Subcutaneous abdominal adipose tissue (tissue), 5 donors: Measurements from ENCODE around the gene FTH1.
A peak's percentile ranks its signal among the peaks of the same experiment; 100 is the strongest.

Experiments used
- H3K27ac ChIP-seq: one replicate; pipeline ENCODE4 v1.7.0; 2013; ENCODE audit warnings: low read depth, mild to moderate bottlenecking, inconsistent platforms, low read length, moderate library complexity
- H3K27me3 ChIP-seq, 5 donors: one replicate each; pipeline ENCODE4 v1.7.0; 2013; ENCODE audit warnings: low read length in 5 of 5, inconsistent platforms in 1 of 5; ENCODE audit not compliant: control insufficient read depth in 5 of 5, insufficient read depth in 4 of 5
- H3K36me3 ChIP-seq, 5 donors: one replicate each; pipeline ENCODE4 v1.7.0; 2013; ENCODE audit warnings: low read length in 5 of 5; ENCODE audit not compliant: control insufficient read depth in 5 of 5, insufficient read depth in 5 of 5
- H3K4me1 ChIP-seq, 5 donors: one replicate each; pipeline ENCODE4 v1.7.0; 2013; ENCODE audit warnings: low read length in 5 of 5, mild to moderate bottlenecking in 3 of 5, moderate library complexity in 1 of 5; ENCODE audit not compliant: control insufficient read depth in 5 of 5, insufficient read depth in 5 of 5
- H3K4me3 ChIP-seq, 5 donors: one replicate each; pipeline ENCODE4 v1.7.0; 2013; ENCODE audit warnings: low read length in 5 of 5, low read depth in 1 of 5
- H3K9ac ChIP-seq, 5 donors: one replicate each; pipeline ENCODE4 v1.7.0; 2013; ENCODE audit warnings: low read length in 5 of 5, mild to moderate bottlenecking in 4 of 5, moderate library complexity in 3 of 5
- H3K9me3 ChIP-seq, 5 donors: one replicate each; pipeline ENCODE4 v1.7.0; 2013; ENCODE audit warnings: low read length in 5 of 5; ENCODE audit not compliant: control insufficient read depth in 5 of 5
- donor health status: healthy.
- donor health status: healthy.
- donor health status: healthy.
- donor health status: healthy.
- donor health status: healthy.

FTH1 gene

DNA sequence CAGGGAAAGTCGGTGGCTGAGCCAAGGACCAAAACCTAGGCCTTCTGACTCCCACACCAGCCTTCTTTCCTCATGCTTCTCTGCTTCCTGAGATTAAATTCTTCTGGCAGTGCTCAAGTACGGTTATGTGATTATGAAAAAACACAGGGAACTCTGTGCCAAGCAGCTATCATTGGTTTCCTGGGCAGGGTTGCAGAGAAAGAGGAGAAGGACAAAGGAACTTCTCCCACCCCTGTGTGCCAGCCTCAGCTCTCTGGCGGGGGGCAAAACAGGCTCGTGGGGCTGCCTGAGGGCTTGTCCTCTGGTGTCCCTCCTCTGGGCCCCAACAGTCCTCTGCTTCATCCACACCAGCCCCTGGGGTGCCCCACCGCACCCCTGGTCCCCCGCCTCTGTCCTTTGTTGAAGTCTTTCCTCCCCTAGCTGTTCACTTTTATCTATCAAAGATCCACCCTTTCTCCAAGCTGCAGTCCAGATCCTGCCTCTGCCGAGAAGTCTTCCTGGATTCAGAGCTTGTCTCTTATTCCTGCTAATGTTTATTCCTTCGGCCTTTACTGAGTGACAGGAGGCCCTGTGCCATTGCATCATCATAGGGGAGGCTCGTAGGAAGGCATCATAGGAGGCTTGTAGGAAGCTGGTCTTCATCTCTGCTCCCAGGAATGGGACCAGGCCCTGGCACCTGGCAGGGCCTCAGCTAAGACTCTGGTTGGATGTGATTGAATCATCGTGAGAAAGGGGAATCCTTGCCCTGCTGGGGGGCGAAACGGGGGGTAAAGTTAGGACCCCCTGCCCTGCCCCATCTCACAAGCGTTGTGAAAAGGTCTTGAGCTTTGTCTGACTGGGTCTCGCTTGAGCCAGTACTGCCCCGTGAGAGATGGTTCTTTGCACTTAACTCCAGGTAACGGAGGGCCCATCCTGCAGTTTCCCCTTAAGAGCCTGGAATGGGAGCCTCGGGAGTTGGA, 11.5 kb upstream of the FTH1 start:
- Histone ChIP-seq H3K9me3 (no peaks in the 10 kb centered on the region), H3K4me3 (no peak overlapping the region), H3K27ac (no peak overlapping the region), H3K27me3 (no peaks in the 10 kb centered on the region), H3K9ac (peak overlapping the region in 2 of 5 donors; percentile 31 to 36), H3K4me1 (peaks cover 2 to 33% (median 16%) of the 10 kb centered on the region in 5 donors), H3K36me3 (no peaks in the 10 kb centered on the region)

DNA sequence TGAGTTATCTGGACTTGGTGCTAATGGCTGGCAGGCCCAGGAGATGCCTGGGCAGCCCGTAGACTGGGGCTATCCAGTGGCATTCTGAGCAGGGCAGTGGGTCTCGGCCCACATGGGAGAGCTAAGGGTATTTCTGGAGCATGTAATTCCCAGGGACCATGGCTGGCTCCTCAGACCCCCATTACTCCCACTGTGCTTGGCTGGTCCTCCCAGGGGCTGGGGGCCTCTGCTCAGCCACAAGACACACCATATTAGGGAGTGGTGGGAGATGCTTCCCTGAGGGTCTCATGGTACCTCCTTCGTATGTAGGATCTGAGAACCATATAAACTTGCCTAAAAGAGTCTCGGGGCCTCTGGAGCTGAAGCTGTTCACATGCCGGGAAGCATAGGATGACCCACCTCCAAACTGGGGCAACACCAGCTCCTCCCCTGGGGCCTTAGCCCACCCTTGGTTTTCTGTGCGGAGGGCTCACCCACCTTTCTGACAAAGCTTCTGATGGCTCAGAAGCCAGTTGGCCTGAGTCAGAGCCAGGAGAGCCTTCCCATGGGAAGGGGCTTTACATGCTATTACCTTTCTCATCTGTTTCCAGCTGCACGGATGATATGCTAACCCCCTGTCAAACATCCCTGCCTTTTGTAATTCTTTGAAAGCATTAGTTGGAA, 9.5 kb upstream of the FTH1 start:
- Histone ChIP-seq H3K9me3 (no peaks in the 10 kb centered on the region), H3K9ac (no peak overlapping the region), H3K4me1 (peaks cover 17 to 48% (median 28%) of the 10 kb centered on the region in 5 donors), H3K27ac (no peak overlapping the region), H3K36me3 (no peaks in the 10 kb centered on the region), H3K27me3 (no peaks in the 10 kb centered on the region), H3K4me3 (no peak overlapping the region)

DNA sequence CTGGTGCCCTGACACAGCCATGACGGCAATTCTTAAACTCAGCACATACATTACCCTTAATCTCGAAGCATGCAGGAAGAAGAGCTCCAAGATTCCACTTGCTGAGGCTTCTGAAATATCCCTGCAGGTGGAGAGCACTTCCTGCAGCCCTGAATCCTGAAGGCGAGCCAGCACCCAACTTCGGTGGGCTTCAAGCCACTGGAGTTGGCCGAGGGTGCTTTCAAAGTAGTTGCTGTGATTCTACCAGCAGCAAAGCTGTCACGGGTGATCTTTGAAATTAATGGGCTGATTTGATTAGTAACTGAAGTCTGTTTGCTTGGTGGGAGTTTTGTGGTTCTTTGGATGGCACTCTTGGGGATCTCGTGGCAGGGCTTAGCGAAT, 9.0 kb upstream of the FTH1 start:
- Histone ChIP-seq H3K27ac (no peak overlapping the region), H3K4me3 (no peak overlapping the region), H3K4me1 (peaks cover 18 to 50% (median 31%) of the 10 kb centered on the region in 5 donors), H3K27me3 (no peaks in the 10 kb centered on the region), H3K36me3 (no peaks in the 10 kb centered on the region), H3K9me3 (no peaks in the 10 kb centered on the region), H3K9ac (no peak overlapping the region)

DNA sequence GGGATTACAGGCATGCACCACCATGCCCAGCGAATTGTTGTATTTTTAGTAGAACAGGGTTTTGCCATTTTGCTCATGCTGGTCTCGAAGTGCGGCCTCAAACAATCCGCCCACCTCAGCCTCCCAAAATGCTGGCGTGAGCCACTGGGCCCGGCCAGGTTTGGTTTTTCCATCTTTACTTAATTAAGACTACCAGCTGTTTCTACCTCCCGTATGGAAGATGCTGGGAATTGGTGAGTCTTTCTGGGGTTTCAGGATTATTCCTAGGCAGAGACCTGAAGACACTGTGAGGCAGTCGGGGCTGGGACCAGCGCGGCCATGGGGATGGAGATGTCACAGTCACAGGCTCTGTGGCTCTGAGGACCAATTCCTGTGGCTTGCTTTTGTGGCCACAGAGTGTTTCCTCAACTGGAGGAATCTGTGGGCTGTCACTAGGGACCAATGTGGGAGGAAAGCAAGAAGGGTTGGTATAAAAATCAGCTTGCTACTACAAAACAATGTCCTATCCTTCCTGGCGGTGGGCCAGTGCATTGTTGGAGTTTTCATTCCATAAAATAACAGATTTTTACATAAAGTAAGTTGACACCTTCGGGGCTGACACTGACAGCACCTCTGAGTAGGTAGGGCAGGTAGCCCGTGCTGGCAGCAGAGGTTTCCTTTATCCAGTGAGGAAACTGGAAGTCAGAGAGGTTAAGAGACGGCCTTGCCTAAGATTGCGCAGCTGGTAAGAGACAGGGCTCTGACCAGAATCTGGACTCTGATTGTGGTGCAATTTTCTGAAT, 8.4 kb upstream of the FTH1 start:
- Histone ChIP-seq H3K36me3 (no peaks in the 10 kb centered on the region), H3K4me3 (no peak overlapping the region), H3K4me1 (peaks cover 24 to 56% (median 37%) of the 10 kb centered on the region in 5 donors), H3K27me3 (no peaks in the 10 kb centered on the region), H3K9ac (no peak overlapping the region), H3K27ac (no peak overlapping the region), H3K9me3 (no peaks in the 10 kb centered on the region)

DNA sequence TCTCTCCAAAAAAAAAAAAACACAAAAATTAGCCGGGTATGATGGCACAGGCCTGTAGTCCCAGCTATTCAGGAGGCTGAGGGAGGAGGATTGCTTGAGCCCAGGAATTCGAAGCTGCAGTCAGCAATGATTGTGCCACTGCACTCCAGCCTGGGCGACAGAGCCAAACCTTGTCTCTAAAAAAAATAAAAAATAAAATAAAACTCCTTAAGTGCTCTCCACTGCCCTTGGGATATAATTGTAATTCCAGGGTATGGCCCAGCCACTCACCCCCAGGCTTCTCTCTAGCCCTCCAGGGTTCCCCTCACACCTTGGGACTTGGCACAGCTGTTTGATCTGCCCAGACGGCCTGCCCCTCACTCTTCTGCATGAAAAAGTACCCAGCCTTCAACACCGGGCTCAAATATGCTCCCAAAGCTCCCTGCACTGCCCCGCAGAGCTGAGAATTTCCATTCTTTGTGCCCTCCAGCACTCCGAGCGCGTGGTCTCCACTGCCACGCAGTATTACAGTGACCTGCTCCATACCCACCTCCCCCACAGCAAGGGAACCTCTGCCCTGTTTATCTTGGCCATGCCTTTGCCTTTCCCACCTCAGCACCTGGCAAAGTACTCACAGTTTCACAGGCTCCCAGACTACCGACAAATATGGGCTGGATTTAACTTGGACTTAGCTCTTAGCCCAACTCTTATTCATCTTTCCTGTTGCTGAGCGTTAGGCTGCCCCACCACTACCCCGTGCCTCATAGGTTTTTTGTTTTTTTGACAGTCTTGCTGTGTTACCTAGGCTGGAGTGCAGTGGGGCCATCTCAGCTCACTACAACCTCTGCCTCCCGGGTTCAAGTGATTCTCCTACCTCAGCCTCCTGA, 7.6 kb upstream of the FTH1 start:
- Histone ChIP-seq H3K27me3 (no peaks in the 10 kb centered on the region), H3K36me3 (no peaks in the 10 kb centered on the region), H3K27ac (no peak overlapping the region), H3K9ac (no peak overlapping the region), H3K4me3 (no peak overlapping the region), H3K4me1 (peaks cover 24 to 63% (median 45%) of the 10 kb centered on the region in 5 donors), H3K9me3 (no peaks in the 10 kb centered on the region)

DNA sequence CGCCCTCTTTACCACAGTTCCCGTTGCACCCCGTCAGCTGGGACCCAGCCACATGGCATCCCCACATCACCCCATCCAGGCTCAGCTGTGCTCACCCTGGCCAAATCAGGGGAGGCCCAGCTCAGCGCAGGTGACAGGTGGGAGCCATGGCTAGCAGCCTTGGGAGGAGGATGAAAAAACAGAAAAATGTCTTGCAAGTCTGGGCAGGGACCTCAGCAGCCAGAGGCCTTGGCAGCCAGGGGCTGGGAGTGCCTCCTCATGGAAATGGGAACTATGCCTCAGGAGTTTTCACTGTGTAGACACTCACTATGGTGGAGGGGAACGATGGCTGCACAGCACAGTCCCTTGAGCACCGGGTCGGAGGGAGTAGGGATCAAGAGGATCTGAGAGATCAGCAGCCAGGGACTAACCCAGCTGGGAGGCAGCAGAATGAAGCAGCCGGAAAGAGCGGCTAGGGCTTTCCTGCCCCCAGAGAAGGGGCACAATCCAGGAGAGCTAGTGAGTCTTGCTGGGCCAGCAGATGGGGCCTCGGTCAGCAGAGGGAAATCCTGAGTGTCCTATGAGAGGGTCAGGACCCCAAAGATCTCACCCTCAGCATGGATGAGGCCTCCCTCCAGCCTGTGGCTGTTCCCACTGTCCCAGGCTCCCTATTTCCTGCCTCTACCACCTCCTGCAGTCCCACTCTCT, 6.2 kb upstream of the FTH1 start:
- Histone ChIP-seq H3K27ac (peak overlapping the region; percentile 100), H3K4me3 (peak overlapping the region in 1 of 5 donors; percentile 22), H3K9me3 (no peaks in the 10 kb centered on the region), H3K4me1 (peaks cover 24 to 70% (median 56%) of the 10 kb centered on the region in 5 donors), H3K27me3 (no peaks in the 10 kb centered on the region), H3K9ac (peak overlapping the region; percentile 56 to 74 (median 64)), H3K36me3 (no peaks in the 10 kb centered on the region)

DNA sequence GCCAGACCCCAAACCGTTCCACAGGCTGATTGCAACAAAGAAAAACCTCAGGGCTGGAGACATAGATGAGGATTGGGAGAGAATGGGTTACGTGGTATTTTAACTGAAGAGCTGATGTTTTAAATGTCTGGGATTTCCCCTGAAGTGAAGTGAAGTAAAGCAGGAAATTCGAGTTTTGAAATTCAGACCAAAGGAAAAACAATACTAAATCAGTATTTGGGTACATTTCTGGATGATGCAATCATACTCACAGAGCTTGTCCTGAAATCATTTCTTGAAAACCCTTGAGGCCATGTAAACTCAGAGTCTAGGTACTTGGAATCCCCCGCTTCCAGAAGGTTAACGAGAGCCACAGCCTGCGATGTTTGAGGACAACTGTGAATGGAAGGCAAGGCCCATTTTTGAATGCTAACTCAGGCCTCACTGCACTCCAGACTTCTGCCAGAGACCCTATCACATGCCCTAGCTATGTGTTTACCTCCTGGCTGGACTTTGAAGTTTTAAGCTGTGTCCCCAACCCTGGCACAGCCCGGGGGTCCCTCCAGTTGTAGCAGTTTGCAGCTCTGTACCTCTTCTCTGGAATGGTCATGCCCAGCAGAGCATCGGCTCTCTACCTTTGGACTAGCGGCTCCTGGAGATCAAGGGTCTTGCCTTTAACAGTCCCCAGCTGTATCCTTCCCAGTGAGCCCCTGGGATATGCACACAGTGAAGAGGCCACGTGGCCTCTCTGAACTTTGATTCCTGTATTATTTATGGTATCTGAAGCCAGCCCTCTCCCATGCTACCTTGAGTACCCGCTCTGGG, 5.4 kb upstream of the FTH1 start:
- H3K27me3 ChIP-seq, result no peaks in the 10 kb centered on the region
- H3K4me3 ChIP-seq, result peak overlapping the region in 4 of 5 donors; percentile 15 to 52 (median 34)
- peaks cover 22 to 75% (median 60%) of the 10 kb centered on the region in 5 donors for H3K4me1 ChIP-seq
- H3K9ac ChIP-seq, result peak overlapping the region; percentile 66 to 85 (median 73)
- H3K27ac ChIP-seq, result peak overlapping the region; percentile 100
- no peaks in the 10 kb centered on the region for H3K36me3 ChIP-seq
- no peaks in the 10 kb centered on the region for H3K9me3 ChIP-seq

DNA sequence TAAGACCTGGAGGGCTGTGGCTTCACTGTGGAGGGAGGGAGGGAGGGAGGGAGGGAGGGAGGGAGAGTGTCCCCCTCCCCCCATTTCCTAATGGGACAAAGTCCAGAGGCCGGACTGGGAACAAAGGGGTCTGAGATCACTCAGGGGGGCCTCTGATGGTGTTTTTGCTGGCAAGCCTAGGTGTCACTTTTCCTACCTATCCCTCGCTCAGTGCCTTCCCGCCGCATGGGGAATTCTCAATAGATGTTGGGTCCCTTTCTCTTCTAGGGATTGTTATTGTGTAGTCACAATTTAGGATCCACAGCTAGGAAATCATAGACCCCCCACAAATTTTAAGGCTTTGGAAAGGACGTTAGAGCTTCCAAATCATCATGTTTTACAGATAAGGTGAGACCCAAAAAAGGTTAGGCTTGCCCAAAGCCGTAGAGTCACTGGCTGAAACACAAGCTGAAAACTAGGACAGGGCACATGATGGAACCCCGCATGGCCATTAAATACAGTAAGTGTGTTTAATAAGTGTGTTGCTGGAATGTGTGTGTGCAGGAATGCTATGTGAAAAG, 4.8 kb upstream of the FTH1 start:
- H3K4me1 ChIP-seq, result peaks cover 22 to 75% (median 61%) of the 10 kb centered on the region in 5 donors
- no peaks in the 10 kb centered on the region for H3K27me3 ChIP-seq
- peak overlapping the region in 4 of 5 donors; percentile 5 to 52 (median 30) for H3K4me3 ChIP-seq
- H3K36me3 ChIP-seq, result no peaks in the 10 kb centered on the region
- H3K9me3 ChIP-seq, result no peaks in the 10 kb centered on the region
- peak overlapping the region; percentile 100 for H3K27ac ChIP-seq
- peak overlapping the region; percentile 66 to 85 (median 69) for H3K9ac ChIP-seq
